GM18520 (cell line): ENCODE results near the gene CFAP221.

Source experiments
- ATAC-seq: cut with Tn5 transposase; IDR thresholded peaks from one replicate; pipeline ENCODE4 v1.9.1; 2021; ENCODE audit not compliant: unreplicated experiment

CFAP221 gene

DNA sequence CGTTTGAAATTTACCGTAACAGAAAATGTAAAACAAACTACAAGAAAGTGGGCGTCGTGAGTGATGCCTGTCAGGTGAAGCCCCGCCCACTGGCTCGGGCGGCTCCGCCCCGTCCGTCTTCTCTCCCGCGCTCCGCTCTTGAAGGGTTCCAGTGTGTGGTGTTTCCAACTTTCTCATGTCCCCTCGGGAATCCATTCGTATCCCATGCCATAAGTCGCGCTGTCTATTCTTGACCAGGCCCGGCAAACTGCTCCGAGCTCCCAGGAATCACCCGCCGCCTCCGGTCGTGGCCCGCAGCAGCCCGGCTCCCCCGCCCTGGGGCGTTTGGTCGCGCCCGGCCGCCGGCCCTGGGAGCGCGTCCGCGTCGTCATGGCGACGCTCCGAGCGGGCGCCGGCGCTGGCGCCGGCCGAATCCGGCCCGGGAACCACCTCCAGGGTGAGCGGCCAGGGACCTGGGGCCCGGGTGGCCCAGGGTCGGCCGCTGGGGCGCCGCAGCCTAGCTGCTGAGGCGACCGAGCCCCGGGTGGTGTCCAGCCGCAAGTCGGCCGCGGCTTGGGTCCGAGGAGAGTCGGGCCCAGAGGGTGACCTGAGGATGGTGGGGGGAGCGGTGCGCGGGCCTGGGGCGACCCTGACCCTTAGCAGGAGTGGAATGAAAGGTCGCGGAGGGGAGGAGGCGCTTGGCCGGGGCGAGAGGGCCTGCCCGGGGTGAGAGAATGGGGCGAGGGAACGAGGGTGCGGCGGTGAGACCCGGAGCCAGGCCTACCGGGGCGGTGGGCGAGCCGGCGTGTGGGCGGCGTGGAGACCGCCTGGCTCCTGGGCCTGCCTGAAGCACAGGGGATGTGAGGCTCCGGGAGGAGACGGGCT lies at the start of gene CFAP221:
Gene CFAP221, plus strand, starts transcription at position 375 of the 864 bp plus-strand sequence. CDS start 1,683 bp downstream, outside the sequence.
- ATAC-seq, result no peak

DNA sequence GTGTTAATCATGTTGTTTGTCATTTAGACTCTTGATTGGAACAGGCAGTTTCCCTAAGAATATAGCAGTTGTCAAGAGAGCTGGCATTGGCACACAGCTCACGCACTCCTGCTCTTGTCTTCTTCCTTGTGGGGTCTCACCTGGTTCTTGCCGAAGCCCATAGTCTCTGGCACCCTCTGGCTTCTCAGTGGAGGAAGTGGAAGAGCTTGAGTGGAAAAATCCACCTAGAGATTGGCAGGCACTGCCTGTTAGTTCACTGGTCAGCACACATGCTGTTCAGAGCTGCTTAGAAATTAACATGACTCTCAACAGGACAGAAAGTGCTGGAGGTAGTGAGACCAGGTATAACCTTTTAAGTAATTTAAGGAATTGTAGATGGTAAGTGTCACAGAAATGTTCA lies 48.3 kb upstream of the CFAP221 start:
- ATAC-seq, result no peak

DNA sequence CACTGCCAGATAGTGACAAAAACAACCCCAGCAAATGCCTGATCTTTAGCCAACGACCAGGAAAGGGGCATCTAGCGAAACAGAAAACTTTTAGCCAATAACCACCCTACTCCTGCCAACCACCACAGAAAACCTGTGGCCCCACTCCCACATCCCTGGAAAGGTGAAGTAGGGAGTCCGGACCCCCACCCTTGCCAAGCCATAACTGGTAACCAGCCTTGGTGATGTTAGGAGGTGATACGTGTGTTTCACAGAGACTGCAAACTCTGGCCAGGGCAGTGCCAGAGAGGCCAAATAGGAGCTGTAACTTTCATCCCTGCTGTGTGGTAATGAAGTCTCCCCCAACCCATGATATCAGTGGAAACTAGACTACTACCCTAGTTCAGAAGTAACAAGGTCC lies 47.6 kb upstream of the CFAP221 start:
- ATAC-seq, result no peak

DNA sequence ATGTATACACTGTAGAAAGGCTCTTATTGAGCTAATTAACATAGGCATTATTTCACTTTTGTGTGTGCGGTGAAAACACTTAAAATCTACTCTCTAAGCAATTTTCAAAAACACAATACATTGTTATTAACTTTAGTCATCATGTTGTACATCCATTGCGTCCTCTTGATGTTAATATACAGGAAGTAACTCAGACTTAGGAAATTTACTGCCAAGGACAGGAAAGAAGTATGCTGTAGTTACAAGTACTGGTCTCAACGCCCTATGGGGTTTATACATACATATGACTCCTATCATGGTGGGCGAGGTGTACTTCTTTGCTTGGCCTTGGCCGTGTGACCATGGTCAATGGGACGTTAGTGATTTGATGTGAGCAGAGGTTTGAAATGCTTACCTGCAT lies 35.5 kb upstream of the CFAP221 start:
- ATAC-seq, result no peak

DNA sequence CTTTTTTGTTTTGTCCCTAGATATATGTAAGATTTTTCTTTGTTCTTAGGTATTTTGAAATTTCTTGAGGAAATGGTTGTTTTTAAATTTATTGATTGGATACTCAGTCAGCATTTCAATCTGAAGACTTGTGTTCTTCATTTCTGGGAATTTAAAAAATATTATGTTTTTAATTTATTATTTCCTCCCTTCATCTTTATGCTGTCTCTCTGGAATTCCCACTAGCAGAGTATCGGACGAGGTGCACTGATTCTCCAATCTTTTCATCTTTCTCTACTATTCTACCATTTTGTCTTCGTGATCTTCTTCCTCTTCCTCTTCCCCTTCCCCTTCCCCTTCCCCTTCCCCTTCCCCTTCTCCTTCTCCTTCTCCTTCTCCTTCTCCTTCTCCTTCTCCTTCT lies 32.3 kb upstream of the CFAP221 start:
- no peak for ATAC-seq

DNA sequence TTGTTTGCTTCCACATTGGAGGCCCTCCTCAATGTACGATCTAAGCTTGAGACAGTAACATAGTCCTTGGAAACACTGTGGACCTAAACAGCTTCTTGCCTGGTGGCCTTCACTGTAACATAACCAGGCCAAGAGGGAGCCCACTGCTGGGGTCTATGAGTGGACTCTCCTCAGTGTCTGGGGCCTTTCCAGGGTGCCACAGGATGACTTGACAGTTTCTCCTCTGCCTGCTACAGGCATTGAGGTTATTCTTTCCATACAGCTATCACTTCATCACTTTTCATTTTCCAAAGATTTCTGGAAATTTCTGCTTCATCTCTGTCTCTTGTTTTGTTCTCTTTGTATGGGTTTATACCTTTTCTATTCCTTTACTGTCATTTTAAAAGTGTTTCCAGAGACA lies 31.3 kb upstream of the CFAP221 start:
- no peak for ATAC-seq

DNA sequence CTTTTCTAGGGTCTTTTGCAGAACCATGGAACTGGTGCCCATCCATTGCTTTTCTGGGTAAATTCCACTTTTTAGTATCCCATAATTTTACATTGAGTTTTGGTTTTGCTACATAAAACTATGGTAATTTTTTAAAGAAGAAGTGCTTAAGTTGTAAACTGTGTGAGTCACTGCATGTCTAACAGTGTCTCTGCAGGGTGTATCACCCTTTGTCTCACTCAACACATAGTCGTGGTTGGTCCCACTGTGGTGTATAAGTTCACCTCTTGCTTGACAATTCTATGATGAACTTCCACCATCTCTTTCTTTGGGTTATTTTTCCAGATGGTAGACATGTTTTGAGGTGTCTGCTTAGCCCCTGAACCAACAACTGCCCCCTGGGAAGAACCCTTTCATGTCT lies 30.4 kb upstream of the CFAP221 start:
- ATAC-seq, result no peak

DNA sequence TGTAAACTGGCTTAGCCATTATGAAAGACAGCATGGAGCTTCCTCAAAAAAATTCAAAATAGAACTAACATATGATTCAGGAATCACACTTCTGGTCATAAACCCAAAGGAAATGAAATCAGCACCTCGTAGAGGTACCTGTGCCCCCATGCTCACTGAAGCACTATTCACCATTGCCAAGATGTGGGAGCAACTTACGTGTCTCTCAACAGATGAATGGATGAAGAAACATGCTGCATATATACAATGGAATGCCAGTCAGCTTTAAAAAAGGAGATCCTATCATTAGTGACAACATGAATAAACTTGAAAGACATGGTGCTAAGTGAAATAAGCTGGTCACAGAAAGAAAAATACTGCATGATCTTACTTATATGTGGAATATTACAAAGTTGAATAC lies 28.1 kb upstream of the CFAP221 start:
- ATAC-seq, result no peak

DNA sequence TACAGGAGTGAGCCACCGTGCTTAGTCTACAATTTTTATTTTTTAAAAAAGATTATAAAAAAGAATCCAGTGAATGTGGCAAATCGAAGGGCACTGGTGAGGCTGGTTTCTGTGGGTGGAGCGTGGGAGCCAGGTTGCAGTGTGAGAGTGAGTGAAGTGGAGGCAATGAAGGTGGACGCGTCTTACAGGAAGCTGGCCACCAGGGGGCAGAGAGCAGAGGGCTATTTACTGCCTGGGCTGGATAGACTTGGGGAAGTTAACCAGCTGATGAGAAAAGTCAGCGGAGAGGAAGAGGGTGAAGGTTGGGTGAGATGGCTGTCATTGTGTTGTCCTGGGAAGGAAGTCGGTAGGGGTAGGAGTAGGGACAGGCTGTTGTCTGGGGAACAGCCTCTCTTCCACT lies 26.8 kb upstream of the CFAP221 start:
- no peak for ATAC-seq

DNA sequence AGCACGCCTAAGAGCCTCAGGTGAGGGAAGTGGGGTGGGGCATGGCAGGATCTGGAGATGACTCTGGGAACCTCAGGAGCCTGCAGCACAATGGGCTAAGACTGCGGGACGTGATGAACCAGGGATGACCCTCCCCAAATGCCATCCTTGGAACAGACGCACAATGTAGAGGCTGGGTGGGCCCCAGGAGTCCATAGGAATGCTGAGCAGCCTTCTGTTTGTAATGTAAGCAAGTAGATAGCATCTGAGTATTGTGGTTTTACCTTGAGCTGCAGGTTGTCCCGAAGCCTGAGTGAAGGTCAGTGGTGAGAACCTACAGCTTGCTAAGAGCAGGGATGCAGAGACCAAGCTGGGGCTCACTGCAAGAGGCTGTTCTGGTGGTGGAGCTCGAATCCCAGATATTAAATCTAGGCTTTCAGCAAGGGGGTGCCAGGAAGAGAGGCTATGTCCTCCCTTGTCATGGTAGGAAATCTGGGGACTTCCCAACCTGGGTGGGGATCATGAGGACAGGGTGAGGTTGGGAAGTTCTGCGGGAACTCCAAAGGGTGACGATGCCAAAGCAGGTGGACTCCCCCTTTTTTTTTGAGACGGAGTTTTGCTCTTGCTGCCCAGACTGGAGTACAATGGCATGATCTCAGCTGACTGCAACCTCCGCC lies 25.7 kb upstream of the CFAP221 start:
- ATAC-seq, result no peak

DNA sequence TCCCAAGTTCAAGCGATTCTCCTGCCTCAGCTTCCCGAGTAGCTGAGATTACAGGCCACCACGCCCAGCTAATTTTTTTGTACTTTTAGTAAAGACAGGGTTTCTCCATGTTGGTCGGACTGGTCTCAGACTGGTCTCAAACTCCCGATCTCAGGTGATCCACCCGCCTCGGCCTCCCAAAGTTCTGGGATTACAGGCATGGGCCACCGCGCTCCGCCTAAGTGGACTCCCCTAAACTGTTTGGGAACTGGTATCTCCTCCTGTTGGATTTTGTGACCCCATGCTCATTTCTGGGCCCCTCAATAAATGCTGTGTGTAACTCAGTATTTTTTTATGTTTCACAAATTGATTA lies 25.2 kb upstream of the CFAP221 start:
- no peak for ATAC-seq

DNA sequence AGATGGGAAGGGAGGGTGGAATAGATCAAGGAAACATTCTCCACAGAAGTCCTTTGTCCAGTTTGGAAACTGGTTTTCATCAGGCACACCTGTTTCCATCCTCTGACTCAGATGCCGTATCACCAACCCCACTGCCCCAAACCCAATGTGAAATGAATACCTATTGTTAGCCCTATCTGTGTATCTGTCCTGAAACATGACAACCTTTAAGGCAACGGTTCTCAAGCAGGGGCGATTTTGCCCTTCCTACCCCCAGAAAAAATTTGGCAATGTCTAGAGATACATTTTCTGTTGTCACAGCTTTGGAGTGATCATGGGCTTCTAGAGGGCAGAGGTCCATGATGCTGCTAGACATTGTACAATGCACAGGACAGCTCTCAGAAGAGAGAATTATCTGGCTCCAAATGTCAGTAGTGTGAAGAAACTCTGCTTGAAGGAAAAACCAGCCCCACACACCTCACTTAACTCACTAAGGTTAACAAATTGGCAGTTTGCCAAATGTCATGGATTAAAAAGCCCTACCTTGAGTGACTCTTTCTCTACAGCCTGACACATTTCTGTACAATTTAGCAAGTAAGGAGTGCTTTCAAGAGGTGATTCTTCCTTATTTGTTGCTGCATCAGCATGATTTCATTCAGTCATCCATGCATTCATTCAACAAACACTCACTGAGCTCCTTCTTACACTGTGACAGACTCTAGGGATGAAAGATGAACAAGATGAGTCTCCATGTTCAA lies 23.4 kb upstream of the CFAP221 start:
- no peak for ATAC-seq

DNA sequence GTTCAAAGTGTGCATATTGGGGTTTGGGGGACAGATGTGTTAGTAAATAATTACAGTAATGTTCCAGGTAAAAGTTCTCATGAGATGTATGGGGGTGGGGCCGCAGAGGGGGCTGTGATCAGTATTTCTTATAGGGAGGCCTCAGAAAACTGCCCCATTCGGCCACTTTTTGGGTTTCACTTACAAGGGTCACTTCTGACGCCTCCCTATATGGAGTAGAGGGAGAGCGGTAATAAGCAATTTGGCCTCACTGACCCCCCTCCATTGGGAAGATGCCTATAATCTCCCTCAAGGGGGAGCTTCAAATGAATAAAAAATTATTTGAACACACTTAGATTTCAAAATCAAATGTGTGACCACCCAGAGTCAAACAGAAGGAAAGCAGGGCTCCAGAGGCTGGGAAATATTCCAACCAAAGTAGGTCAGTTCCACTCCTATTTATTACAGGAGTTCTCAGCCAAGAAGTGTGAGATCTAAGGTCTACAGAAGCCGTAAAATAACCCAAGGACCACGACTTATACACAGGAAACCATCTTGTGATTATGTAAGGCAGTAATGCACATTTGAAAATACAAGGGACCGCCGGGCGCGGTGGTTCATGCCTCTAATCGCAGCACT lies 22.7 kb upstream of the CFAP221 start:
- no peak for ATAC-seq

DNA sequence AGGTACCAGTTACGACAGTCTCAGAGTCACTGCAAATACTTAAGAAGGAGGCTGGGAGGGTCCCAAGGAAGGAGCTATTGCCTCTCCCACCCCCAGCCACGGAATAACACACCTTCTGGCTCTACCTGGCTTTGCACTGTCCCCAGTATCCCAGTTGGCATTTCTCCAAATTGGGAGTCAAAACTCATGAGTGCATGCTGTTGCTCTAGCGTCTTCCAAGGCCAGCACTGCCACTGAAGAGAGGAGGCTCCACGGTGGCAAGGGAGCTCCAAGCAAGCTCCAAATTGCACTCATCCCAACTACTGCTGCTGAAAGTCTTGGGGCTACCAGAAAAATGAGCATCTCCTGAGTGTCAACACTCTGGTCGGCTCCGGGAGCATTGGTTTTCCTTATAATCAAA lies 21.6 kb upstream of the CFAP221 start:
- no peak for ATAC-seq

DNA sequence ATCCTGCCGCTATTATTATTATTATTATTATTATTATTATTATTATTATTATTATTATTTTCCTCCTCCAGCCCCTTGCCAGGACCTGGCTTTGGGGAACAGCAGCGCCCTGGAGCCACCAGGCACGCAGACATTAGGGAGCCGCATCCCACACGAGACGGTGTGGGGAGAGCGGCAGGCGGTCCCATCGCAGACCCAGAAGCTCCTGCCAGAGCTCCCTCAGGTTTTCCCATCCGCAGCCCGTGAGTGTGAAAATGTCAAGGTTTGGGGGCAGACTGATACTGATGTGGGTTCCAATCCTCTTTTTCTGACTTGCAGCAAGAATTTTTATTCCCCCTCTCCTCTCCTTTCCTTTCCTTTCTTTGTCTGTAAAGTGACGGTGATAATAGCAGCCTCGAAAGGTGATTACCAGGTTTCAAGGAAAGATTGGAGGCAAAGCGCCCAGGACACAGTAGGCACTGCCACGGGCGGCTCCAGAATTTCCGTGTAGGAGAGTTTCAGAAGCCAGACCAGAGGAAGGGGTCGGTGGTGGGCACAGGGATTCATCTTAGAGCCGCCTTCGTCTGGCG lies 20.8 kb upstream of the CFAP221 start:
- ATAC-seq, result no peak

DNA sequence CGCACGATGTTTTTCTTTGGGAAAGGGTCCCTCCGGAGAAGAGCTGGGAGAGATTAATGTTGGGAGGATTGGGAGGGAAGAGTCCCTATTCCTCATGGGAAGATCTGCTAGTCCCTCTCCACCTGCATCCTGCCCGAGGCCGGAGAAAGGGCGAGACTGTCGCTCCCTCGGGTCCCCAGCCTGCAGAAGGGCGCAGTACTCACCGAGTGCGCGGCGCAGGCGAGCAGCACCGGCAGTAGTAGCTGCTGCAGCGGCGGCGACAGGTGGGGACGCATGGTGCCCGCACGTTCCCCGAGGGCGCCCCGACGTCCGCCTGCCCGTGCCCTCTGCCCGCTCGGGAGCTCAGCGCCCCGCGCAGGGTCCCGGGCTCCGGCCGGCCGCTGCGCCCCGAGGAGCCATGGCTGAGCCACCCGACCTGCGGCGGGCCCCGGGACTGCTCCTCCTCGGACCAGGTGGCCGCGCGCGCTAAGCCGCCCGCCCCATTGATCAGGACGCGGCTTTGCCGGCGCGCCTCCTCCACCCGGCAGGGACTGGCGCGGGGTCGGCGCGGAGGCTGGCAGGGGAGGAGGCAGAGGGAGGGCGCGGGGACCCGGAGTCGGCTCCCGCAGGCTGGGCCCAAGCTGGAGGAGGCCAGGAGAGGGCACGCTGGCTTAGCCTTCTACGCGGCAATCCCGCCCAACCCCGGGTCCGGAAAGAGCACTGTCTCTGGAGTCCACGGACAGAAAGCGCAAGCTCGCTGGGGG lies 20.1 kb upstream of the CFAP221 start, which contains the start of gene SCTR:
Gene SCTR, minus strand, starts transcription at position 532 of the 743 bp plus-strand sequence. Its CDS starts 257 bp downstream, at position 275.
- no peak for ATAC-seq

DNA sequence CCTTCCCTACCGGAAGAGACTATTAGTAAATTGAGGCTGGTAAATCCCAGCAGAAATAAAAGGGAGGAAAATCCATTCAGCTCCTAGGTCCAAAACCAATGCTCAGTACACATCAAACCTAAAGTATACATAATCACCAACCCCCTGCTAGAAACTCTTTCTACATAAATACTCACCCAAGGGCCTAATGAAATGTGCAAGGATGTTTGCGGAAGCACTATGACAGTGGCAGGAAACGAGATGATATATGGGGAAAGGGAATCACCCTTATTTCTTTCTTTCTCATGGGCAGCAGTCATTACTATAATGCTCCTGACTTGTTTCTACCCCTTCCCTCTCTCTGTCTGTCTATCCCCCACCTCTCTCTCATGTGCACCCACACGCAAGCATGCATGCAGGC lies 18.6 kb upstream of the CFAP221 start:
- ATAC-seq, result no peak

DNA sequence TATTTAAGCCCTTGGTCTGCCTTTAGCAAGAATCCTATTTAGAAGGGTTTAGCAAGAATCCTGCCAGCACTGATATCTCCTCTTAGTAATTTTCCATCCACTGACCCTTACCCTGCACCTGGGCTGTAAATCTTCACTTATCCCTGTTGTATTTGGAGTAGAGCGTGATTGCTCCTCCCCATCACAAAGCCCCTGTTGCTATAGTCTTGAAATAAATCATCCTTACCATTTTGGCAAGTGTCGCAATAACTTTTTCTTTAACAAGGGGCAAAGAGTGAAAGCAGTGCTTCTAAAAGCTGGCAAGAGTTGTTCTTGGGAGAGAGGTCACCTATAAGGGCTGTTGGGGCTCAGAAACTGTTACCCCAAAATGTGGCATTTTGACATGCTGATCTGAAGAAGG lies 16.2 kb upstream of the CFAP221 start:
- no peak for ATAC-seq

DNA sequence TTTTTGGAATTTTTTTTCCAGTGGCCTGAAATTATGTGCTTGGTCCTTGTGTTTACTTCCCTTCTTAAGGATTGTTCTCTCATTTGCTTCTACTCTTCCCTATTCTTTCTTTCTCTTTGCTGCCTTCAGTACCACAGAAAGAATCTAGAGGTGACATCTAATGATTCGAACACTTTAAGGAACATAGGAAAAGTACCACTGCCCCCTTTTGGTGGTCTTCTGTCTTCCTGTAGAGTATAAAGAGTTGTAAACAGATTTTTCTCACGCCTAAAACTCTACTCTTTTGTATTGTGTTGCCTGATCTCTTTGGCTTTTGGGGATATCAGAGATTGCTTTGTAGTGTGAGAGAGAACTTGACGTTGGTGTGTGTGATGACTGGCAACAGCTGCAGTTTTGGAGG lies 13.0 kb upstream of the CFAP221 start:
- ATAC-seq, result no peak

DNA sequence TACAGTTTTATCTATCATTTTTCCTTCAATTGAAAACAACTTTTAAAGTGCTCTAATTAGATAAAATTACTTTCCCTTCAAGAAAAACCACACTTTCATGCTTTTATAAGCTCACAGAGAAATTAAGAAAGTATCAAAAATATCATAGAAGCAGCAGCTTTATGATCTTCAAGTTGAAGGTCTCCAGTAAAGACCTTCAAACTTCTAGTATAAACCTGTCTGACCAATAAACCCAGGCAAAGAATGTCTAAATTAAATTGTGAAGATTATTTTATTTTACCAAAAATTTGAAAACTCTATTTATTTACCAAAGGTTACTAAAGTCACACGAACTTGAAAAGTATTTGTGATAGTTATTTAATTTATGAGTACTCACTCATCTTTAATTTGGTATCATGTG lies 10.7 kb upstream of the CFAP221 start:
- ATAC-seq, result no peak
